Activated T-cell treated with anti-CD3 and anti-CD28 coated beads, Interleukin-2, amount 50 U/mL, for 48 hours (primary cell): ENCODE measurements around the gene CLEC2A.

Experiments used
- DNase-seq, 2 experiments: peaks; one replicate each; pipeline ENCODE4 v3.0.0-alpha.2; 2020

The CLEC2A gene

GRCh38 chr12:9931245-9931644 lies 925 bp downstream of the CLEC2A start:
- DNase-seq, result no peak

GRCh38 chr12:9928607-9929006 lies 3.6 kb downstream of the CLEC2A start:
- no peak for DNase-seq

- no peak for DNase-seq
Observed at GRCh38 chr12:9926876-9927275, 5.3 kb downstream of the CLEC2A start.

GRCh38 chr12:9925705-9926393 lies 6.3 kb downstream of the CLEC2A start:
- DNase-seq, result peak; percentile 27 to 34

GRCh38 chr12:9922429-9922828 lies 9.7 kb downstream of the CLEC2A start:
- DNase-seq, result no peak

- no peak for DNase-seq
Observed at GRCh38 chr12:9920451-9920850, 11.7 kb downstream of the CLEC2A start.

GRCh38 chr12:9919443-9919842 lies 12.7 kb downstream of the CLEC2A start:
- no peak for DNase-seq

GRCh38 chr12:9911708-9912107 lies 20.5 kb downstream of the CLEC2A start:
- DNase-seq, result no peak

- no peak for DNase-seq
Observed at GRCh38 chr12:9910716-9911421, 21.3 kb downstream of the CLEC2A start.

- no peak for DNase-seq
Observed at GRCh38 chr12:9909724-9910123, 22.4 kb downstream of the CLEC2A start.

GRCh38 chr12:9908350-9908749 lies 23.8 kb downstream of the CLEC2A start:
- no peak for DNase-seq

- DNase-seq, result no peak
Observed at GRCh38 chr12:9907769-9908168, 24.4 kb downstream of the CLEC2A start.

- DNase-seq, result peak in 1 of 2 experiments; percentile 27
Observed at GRCh38 chr12:9906873-9907272, 25.3 kb downstream of the CLEC2A start.

GRCh38 chr12:9902539-9903228 lies 29.5 kb downstream of the CLEC2A start:
- no peak for DNase-seq

GRCh38 chr12:9900930-9901329 lies 31.2 kb downstream of the CLEC2A start:
- no peak for DNase-seq

GRCh38 chr12:9899209-9899608 lies 33.0 kb downstream of the CLEC2A start:
- DNase-seq, result no peak

- DNase-seq, result no peak
Observed at GRCh38 chr12:9897535-9897934, 34.6 kb downstream of the CLEC2A start.

GRCh38 chr12:9895215-9895971 lies 36.8 kb downstream of the CLEC2A start:
- no peak for DNase-seq

- DNase-seq, result no peak
Observed at GRCh38 chr12:9888665-9889273, 43.4 kb downstream of the CLEC2A start.

- DNase-seq, result no peak
Observed at GRCh38 chr12:9883175-9883574, 49.0 kb downstream of the CLEC2A start.

GRCh38 chr12:9881988-9882387 lies 50.2 kb downstream of the CLEC2A start:
- DNase-seq, result no peak

GRCh38 chr12:9881246-9881645 lies 50.9 kb downstream of the CLEC2A start, which contains the start of gene KLRF2:
Gene KLRF2, plus strand, starts transcription at chr12:9881489. Its CDS starts 107 bp downstream, at chr12:9881596.
- DNase-seq, result no peak
